Ishikawa (cell line): ENCODE measurements around the gene USB1.

Source experiments
- CEBPB ChIP-seq: IDR thresholded peaks from 2 replicates; pipeline ENCODE4 v1.6.1; 2012
- CREB1 ChIP-seq: IDR thresholded peaks from 2 replicates; pipeline ENCODE4 v1.6.1; 2012; ENCODE audit warnings: low read depth
- EGR1 ChIP-seq: IDR thresholded peaks from 2 replicates; pipeline ENCODE4 v1.6.1; 2012
- EP300 ChIP-seq: IDR thresholded peaks from 2 replicates; pipeline ENCODE4 v1.6.1; 2012; ENCODE audit warnings: borderline replicate concordance
- FOXM1 ChIP-seq: IDR thresholded peaks from 2 replicates; pipeline ENCODE4 v1.6.1; 2012; ENCODE audit warnings: low read depth, borderline replicate concordance
- NFIC ChIP-seq: IDR thresholded peaks from 2 replicates; pipeline ENCODE4 v1.6.1; 2012
- RAD21 ChIP-seq: IDR thresholded peaks from 2 replicates; pipeline ENCODE4 v1.6.1; 2012; ENCODE audit warnings: low read depth
- TAF1 ChIP-seq: IDR thresholded peaks from 2 replicates; pipeline ENCODE4 v1.6.1; 2012; ENCODE audit warnings: low read depth, mild to moderate bottlenecking
- TCF12 ChIP-seq: IDR thresholded peaks from 2 replicates; pipeline ENCODE4 v1.6.1; 2012; ENCODE audit warnings: low read depth
- TEAD4 ChIP-seq: IDR thresholded peaks from 2 replicates; pipeline ENCODE4 v1.6.1; 2012
- YY1 ChIP-seq: IDR thresholded peaks from 2 replicates; pipeline ENCODE4 v1.6.1; 2012; ENCODE audit warnings: low read depth
- ZBTB7A ChIP-seq: IDR thresholded peaks from 2 replicates; pipeline ENCODE4 v1.6.1; 2012; ENCODE audit warnings: low read depth
- TF ChIP-seq, protein P1 (sequence below): IDR thresholded peaks from 2 replicates; pipeline ENCODE4 v1.6.1; 2012
- TF ChIP-seq, protein P2 (sequence below): IDR thresholded peaks from 2 replicates; pipeline ENCODE4 v1.6.1; 2012; ENCODE audit warnings: low read depth, mild to moderate bottlenecking
- TF ChIP-seq, protein P3 (sequence below): IDR thresholded peaks from 2 replicates; pipeline ENCODE4 v1.6.1; 2012

Gene USB1

DNA sequence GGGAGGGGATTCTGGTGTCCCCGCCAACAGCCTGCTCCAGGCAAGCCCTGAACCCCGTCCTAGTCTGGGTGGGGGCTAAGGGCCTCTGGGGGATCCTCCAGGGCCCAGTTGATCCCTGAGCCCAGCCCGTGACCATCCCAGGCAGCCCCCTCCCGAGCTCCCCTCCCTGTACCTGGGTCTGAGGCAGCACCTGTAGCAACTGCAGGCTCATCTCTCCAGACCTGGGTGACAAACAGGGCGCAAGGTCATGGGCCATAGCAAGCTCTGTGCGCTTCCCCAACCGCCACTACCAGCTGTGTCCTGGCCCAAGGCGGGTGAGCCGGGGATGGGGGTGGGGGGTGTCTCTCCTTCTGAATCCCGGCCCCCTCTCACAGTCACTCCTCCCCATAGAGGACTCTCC lies 40.9 kb upstream of the USB1 start:
- TF ChIP-seq YY1 = no peak
- TF ChIP-seq FOXM1 = no peak
- TF ChIP-seq EP300 = no peak
- no peak for TF ChIP-seq TEAD4
- TF ChIP-seq CREB1 = no peak
- TF ChIP-seq RAD21 = no peak
- no peak for TF ChIP-seq TAF1
- TF ChIP-seq NFIC = no peak
- no peak for TF ChIP-seq ZBTB7A
- TF ChIP-seq, protein P1, sequence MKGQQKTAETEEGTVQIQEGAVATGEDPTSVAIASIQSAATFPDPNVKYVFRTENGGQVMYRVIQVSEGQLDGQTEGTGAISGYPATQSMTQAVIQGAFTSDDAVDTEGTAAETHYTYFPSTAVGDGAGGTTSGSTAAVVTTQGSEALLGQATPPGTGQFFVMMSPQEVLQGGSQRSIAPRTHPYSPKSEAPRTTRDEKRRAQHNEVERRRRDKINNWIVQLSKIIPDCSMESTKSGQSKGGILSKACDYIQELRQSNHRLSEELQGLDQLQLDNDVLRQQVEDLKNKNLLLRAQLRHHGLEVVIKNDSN = no peak
- TF ChIP-seq, protein P2, sequence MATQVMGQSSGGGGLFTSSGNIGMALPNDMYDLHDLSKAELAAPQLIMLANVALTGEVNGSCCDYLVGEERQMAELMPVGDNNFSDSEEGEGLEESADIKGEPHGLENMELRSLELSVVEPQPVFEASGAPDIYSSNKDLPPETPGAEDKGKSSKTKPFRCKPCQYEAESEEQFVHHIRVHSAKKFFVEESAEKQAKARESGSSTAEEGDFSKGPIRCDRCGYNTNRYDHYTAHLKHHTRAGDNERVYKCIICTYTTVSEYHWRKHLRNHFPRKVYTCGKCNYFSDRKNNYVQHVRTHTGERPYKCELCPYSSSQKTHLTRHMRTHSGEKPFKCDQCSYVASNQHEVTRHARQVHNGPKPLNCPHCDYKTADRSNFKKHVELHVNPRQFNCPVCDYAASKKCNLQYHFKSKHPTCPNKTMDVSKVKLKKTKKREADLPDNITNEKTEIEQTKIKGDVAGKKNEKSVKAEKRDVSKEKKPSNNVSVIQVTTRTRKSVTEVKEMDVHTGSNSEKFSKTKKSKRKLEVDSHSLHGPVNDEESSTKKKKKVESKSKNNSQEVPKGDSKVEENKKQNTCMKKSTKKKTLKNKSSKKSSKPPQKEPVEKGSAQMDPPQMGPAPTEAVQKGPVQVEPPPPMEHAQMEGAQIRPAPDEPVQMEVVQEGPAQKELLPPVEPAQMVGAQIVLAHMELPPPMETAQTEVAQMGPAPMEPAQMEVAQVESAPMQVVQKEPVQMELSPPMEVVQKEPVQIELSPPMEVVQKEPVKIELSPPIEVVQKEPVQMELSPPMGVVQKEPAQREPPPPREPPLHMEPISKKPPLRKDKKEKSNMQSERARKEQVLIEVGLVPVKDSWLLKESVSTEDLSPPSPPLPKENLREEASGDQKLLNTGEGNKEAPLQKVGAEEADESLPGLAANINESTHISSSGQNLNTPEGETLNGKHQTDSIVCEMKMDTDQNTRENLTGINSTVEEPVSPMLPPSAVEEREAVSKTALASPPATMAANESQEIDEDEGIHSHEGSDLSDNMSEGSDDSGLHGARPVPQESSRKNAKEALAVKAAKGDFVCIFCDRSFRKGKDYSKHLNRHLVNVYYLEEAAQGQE = no peak
- TF ChIP-seq CEBPB = no peak
- TF ChIP-seq TCF12 = no peak
- TF ChIP-seq, protein P3, sequence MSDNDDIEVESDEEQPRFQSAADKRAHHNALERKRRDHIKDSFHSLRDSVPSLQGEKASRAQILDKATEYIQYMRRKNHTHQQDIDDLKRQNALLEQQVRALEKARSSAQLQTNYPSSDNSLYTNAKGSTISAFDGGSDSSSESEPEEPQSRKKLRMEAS = no peak

GRCh38 chr16:57960826-57961472 lies 40.3 kb upstream of the USB1 start:
- no peak for TF ChIP-seq TEAD4
- TF ChIP-seq, protein P1 = no peak
- no peak for TF ChIP-seq FOXM1
- no peak for TF ChIP-seq ZBTB7A
- TF ChIP-seq CEBPB = no peak
- TF ChIP-seq EGR1 = no peak
- no peak for TF ChIP-seq EP300
- TF ChIP-seq NFIC = no peak
- TF ChIP-seq, protein P2 = no peak
- no peak for TF ChIP-seq YY1
- no peak for TF ChIP-seq CREB1
- TF ChIP-seq, protein P3 = no peak
- no peak for TF ChIP-seq TCF12

DNA sequence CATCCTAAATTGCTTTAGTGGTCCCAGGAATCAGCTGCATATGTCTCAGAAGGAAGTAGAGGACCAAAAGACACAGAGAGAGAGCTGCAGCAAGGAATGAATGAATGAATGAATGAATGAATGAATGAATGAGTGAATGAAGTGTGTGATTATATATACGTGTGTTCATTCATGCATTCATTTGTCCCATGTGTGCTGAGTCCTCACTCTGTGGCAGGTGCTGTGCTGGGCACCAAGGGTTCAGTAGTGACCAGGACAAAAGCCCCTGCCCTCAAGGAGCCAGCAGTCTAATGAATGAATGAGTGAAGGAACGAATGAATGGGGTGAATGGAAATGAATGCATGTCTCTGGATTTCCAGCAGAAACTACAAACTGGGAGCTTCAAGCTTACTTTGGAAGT lies 39.7 kb upstream of the USB1 start:
- TF ChIP-seq CEBPB (no peak), CREB1 (no peak), TEAD4 (no peak), TAF1 (no peak), NFIC (no peak), EGR1 (no peak), TCF12 (no peak), ZBTB7A (no peak), YY1 (no peak), RAD21 (no peak)
- TF ChIP-seq, protein P3 = no peak
- TF ChIP-seq, protein P2 = no peak
- TF ChIP-seq, protein P1 = no peak

DNA sequence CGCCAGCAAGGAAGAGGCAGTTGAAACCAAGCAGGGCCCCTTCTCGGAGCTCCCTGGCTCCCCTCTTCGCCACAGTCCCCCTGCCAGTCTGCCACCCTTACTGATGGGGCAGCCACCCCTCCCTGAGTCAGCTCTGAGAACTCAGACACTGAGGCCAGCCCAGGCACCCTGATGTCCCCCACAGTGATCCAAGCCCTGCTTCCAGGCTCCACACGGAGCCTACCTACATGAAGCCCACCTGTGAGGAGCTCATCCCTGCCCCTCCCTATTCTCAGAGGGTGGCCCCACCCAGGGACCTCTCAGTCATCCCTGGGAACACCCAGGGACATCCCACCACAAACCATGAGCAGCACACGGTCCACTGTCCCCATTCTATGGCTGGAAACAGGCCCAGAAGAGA lies 39.2 kb upstream of the USB1 start:
- TF ChIP-seq, protein P3 = no peak
- TF ChIP-seq NFIC (no peak), ZBTB7A (no peak), YY1 (no peak)
